GM18858 (cell line): ENCODE results near the gene AGAP3.

Source experiments
- ATAC-seq: cut with Tn5 transposase; IDR thresholded peaks from one replicate; pipeline ENCODE4 v1.9.1; 2021; ENCODE audit not compliant: unreplicated experiment

The AGAP3 gene

GRCh38 chr7:151134743-151135524 is 48.7 kb downstream of the AGAP3 start:
- ATAC-seq, result no peak

GRCh38 chr7:151135525-151135845 is 49.2 kb downstream of the AGAP3 start:
- ATAC-seq, result no peak

- ATAC-seq, result no peak
Observed at GRCh38 chr7:151135866-151136843, 49.9 kb downstream of the AGAP3 start.

GRCh38 chr7:151137076-151137675 is 50.9 kb downstream of the AGAP3 start:
- ATAC-seq, result no peak

- no peak for ATAC-seq
Observed at GRCh38 chr7:151137791-151138152, 51.5 kb downstream of the AGAP3 start.

- ATAC-seq, result no peak
Observed at GRCh38 chr7:151138153-151138851, 52.0 kb downstream of the AGAP3 start.

- no peak for ATAC-seq
Observed at GRCh38 chr7:151139071-151139790, 53.0 kb downstream of the AGAP3 start.

- no peak for ATAC-seq
Observed at GRCh38 chr7:151139791-151140190, 53.5 kb downstream of the AGAP3 start.

- ATAC-seq, result no peak
Observed at GRCh38 chr7:151140826-151141225, 54.6 kb downstream of the AGAP3 start.

- ATAC-seq, result no peak
Observed at GRCh38 chr7:151141311-151141854, 55.1 kb downstream of the AGAP3 start.

- ATAC-seq, result no peak
Observed at GRCh38 chr7:151141855-151142685, 55.8 kb downstream of the AGAP3 start.

- no peak for ATAC-seq
Observed at GRCh38 chr7:151142686-151143040, 56.4 kb downstream of the AGAP3 start.

- ATAC-seq, result no peak
Observed at GRCh38 chr7:151143261-151144015, 57.2 kb downstream of the AGAP3 start.

GRCh38 chr7:151144387-151144786 is 58.1 kb downstream of the AGAP3 start:
- no peak for ATAC-seq

- no peak for ATAC-seq
Observed at GRCh38 chr7:151146761-151147160, 60.5 kb downstream of the AGAP3 start.

GRCh38 chr7:151148319-151149259 is 62.3 kb downstream of the AGAP3 start:
- ATAC-seq, result no peak

GRCh38 chr7:151150388-151150787 is 64.1 kb downstream of the AGAP3 start:
- no peak for ATAC-seq
